Measurements from ENCODE around the gene PMF1. TPM values are rescaled to one million over a fixed set of nuclear protein-coding genes. Genes with fewer than 3 reads are reported as not detected.

Gene PMF1
- total and polyA plus RNA-seq, 2 of the 13 experiments (the other 11 are each of a cell fraction or from before 2014, with no cell fraction given): 72.5 to 89.0 TPM

- TF ChIP-seq KMT2B (CRISPR knock-in tag; IDR thresholded peaks at IDR 0.05) (peak; percentile 91), MXI1 (IDR thresholded peaks at IDR 0.05; ENCODE audit: borderline replicate concordance, low read depth, low read length) (peak; percentile 48; the same call in 1 of the 3 replicates), NFKB2 (CRISPR knock-in tag; IDR thresholded peaks at IDR 0.05; ENCODE audit: borderline replicate concordance) (peak; percentile 77; the same call in 1 of the 2 replicates), ZNF207 (IDR thresholded peaks at IDR 0.05; ENCODE audit: borderline replicate concordance) (no peak), FOXA1 (IDR thresholded peaks at IDR 0.05) (no peak), FOXA1 (CRISPR knock-in tag; IDR thresholded peaks at IDR 0.05) (no peak), ATM (IDR thresholded peaks at IDR 0.05; ENCODE audit: borderline replicate concordance) (no peak), ZNF230 (CRISPR knock-in tag; IDR thresholded peaks at IDR 0.05) (0 out of 2 replicates have a peak, but pooled peaks have one; percentile 77), HOXA3 (CRISPR knock-in tag; IDR thresholded peaks at IDR 0.05) (peak; percentile 96), MEF2D (CRISPR knock-in tag; IDR thresholded peaks at IDR 0.05) (peak; percentile 50; the same call in 1 of the 2 replicates), KLF15 (CRISPR knock-in tag; IDR thresholded peaks at IDR 0.05; ENCODE audit: borderline replicate concordance) (peak; percentile 46; the same call in 1 of the 2 replicates), KDM1A (CRISPR knock-in tag; IDR thresholded peaks at IDR 0.05) (no peak), E2F1 (CRISPR knock-in tag; IDR thresholded peaks at IDR 0.05) (peak; percentile 86), ZBTB8A (CRISPR knock-in tag; IDR thresholded peaks at IDR 0.05; ENCODE audit: borderline replicate concordance, low read depth) (peak; percentile 61; the same call in 1 of the 2 replicates), TOPORS (CRISPR knock-in tag; IDR thresholded peaks at IDR 0.05) (peak; percentile 61; the same call in 1 of the 2 replicates), YEATS2 (CRISPR knock-in tag; IDR thresholded peaks at IDR 0.05; ENCODE audit: borderline replicate concordance) (peak; percentile 91), ZNF224 (CRISPR knock-in tag; IDR thresholded peaks at IDR 0.05) (peak; percentile 77; the same call in 1 of the 2 replicates), E2F2 (CRISPR knock-in tag; IDR thresholded peaks at IDR 0.05; ENCODE audit: borderline replicate concordance) (no peak), ZNF75D (CRISPR knock-in tag; IDR thresholded peaks at IDR 0.05; ENCODE audit: borderline replicate concordance) (no peak), RFX1 (IDR thresholded peaks at IDR 0.05) (no peak), ZNF281 (CRISPR knock-in tag; IDR thresholded peaks at IDR 0.05; ENCODE audit: borderline replicate concordance) (peak; percentile 83), GABPB1 (CRISPR knock-in tag; IDR thresholded peaks at IDR 0.05) (peak; percentile 81), SMARCE1 (IDR thresholded peaks at IDR 0.05; ENCODE audit: borderline replicate concordance) (no peak), AKAP8 (CRISPR knock-in tag; IDR thresholded peaks at IDR 0.05) (peak; percentile 89; the same call in 1 of the 2 replicates), CHD4 (IDR thresholded peaks at IDR 0.05; ENCODE audit: borderline replicate concordance, low read length) (no peak), ONECUT2 (CRISPR knock-in tag; IDR thresholded peaks at IDR 0.05) (0 out of 2 replicates have a peak, but pooled peaks have one; percentile 1)
Measured at GRCh38 chr1:156212833-156213643, at the start of gene PMF1 (continued).

All from HepG2 (cell line).